ENCODE measurements around the gene BCL2L1. TPM values are rescaled to one million over a fixed set of nuclear protein-coding genes. Genes with fewer than 3 reads are reported as not detected.

The BCL2L1 gene
- total and polyA plus RNA-seq, 10 of the 15 experiments (the other 5 are each of a cell fraction or from before 2014, with no cell fraction given) = 0.63 to 67.7 (median 43.6) TPM

- H3K79me2 ChIP-seq (ENCODE audit: control insufficient read depth, insufficient read depth, low read length) = no peaks in the 10 kb centered on the region
- SMC1A ChIA-PET (ENCODE audit: uncharacterized antibody, unreplicated experiment) = no interaction called here
- TF ChIP-seq ASH2L (IDR thresholded peaks at IDR 0.05; ENCODE audit: borderline replicate concordance, low read depth) = no peak
- no peak for TF ChIP-seq USF1 (IDR thresholded peaks at IDR 0.05; ENCODE audit: borderline replicate concordance, extremely low read length, insufficient read depth, low read depth, low read length)
- TF ChIP-seq ZNF384 (IDR thresholded peaks at IDR 0.05; ENCODE audit: borderline replicate concordance, low read depth, low read length) = no peak
- no peak for TF ChIP-seq MEF2B (IDR thresholded peaks at IDR 0.05; ENCODE audit: partially characterized antibody, poor library complexity, severe bottlenecking)
- no peak for TF ChIP-seq SREBF2 (IDR thresholded peaks at IDR 0.05; ENCODE audit: low read length)
- no peak for TF ChIP-seq ETV6 (conservative IDR thresholded peaks at IDR 0.05 in 1 of 2, IDR thresholded peaks at IDR 0.05 in 1 of 2; ENCODE audit: borderline replicate concordance in 1 of 2, low read depth in 1 of 2)
- no peak for TF ChIP-seq TARDBP (IDR thresholded peaks at IDR 0.05; ENCODE audit: borderline replicate concordance)
- TF ChIP-seq NR2C1 (IDR thresholded peaks at IDR 0.05) = no peak
- TF ChIP-seq ZNF687 (IDR thresholded peaks at IDR 0.05) = no peak
- no peak for TF ChIP-seq TCF12 (IDR thresholded peaks at IDR 0.05; ENCODE audit: low read depth, low read length)
- TF ChIP-seq SPI1 (IDR thresholded peaks at IDR 0.05; ENCODE audit: borderline replicate concordance, insufficient read depth, low read depth, low read length) = no peak
- no peak for TF ChIP-seq CHD2 (IDR thresholded peaks at IDR 0.05; ENCODE audit: borderline replicate concordance, low read depth, low read length)
- TF ChIP-seq MEF2A (IDR thresholded peaks at IDR 0.05; ENCODE audit: insufficient read depth, low read depth, low read length) = no peak
- no peak for TF ChIP-seq HSF1 (IDR thresholded peaks at IDR 0.05; ENCODE audit: low read depth, low read length)
- no peak for TF ChIP-seq EP300 (IDR thresholded peaks at IDR 0.05; ENCODE audit: borderline replicate concordance in 1 of 2, control insufficient read depth in 1 of 2, low read depth in 2 of 2, low read length in 2 of 2)
- H2AFZ ChIP-seq (ENCODE audit: control insufficient read depth, low read depth, low read length) = no peak overlapping the region
- H3K36me3 ChIP-seq (ENCODE audit: control insufficient read depth in 2 of 2, insufficient read depth in 2 of 2, low read length in 1 of 2) = no peaks in the 10 kb centered on the region
- peaks cover 2% of the 10 kb centered on the region for H3K4me1 ChIP-seq (ENCODE audit: control insufficient read depth, insufficient read depth, low read length)
- DNase-seq (ENCODE audit: low read depth, low spot score) = no peak
- no peaks in the 10 kb centered on the region for H3K27me3 ChIP-seq (replicated peaks in 1 of 2; ENCODE audit: control insufficient read depth in 2 of 2, insufficient read depth in 2 of 2, low read length in 1 of 2)
- intact Hi-C loops (cut with micrococcal nuclease; ENCODE audit: unreplicated experiment) = no loop called here
- POLR2A ChIA-PET = no interaction called here
- no peaks in the 10 kb centered on the region for H3K9me3 ChIP-seq (replicated peaks; ENCODE audit: control insufficient read depth, insufficient read depth, low read length)
- no peak overlapping the region for H3K4me2 ChIP-seq (ENCODE audit: control insufficient read depth, insufficient read depth)
- no peak overlapping the region for H3K27ac ChIP-seq (ENCODE audit: control insufficient read depth, insufficient read depth)
- ATAC-seq = no peak
- H3K4me3 ChIP-seq = no peak overlapping the region
- BruUV-seq (replicated peaks) = no TSS peak
- 25% methylated on average over 4 of the region's 4 CpGs for WGBS (ENCODE audit: insufficient coverage, insufficient replicate concordance, low lambda C conversion rate, missing lambda C conversion rate)
- RAD21 ChIA-PET (ENCODE audit: unreplicated experiment) = no interaction called here
- in situ Hi-C loops (cut with MboI) = no loop called here
- CTCF ChIA-PET = no interaction called here
- no peaks in the 10 kb centered on the region for H4K20me1 ChIP-seq (ENCODE audit: control insufficient read depth, insufficient read depth)
- FAIRE-seq = no peak
- no peak overlapping the region for H3K9ac ChIP-seq (ENCODE audit: control insufficient read depth, insufficient read depth, low read length)
Measured at GRCh38 chr20:31638317-31638716, 84.4 kb downstream of the BCL2L1 start.
